Measurements from ENCODE around the gene MAP7D2. TPM values are rescaled to one million over a fixed set of nuclear protein-coding genes. Genes with fewer than 3 reads are reported as not detected.

The MAP7D2 gene
- total and polyA plus RNA-seq, 2 of the 4 experiments (the other 2 are of a cell fraction) = 0.18 to 0.19 TPM

DNA sequence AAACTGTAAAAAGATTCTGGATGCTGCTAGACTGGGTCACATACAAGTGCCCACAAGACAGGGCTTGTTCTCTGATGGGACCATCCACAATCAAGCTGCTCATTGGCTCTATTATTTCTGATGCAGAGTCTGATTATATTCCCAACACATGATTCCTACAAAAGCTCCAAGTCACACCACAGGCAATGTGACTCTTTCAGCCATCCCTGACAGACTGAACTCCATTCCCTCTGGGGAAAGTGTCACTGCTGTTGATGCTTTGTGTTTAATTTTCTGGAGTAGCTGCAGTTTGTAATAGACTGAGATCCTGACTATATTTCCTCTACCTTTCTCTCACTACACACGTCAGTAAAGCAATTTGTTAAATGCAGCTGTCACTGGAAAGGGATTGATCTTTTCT lies 70.5 kb downstream of the MAP7D2 start:
- no peak overlapping the region for H3K56ac ChIP-seq (ENCODE audit: extremely low read depth, insufficient read depth, low read length)
- intact Hi-C loops (cut with micrococcal nuclease) (no loop called here), dilution Hi-C loops (cut with HindIII; ENCODE audit: low sequenced_read_pairs, unreplicated experiment) (no loop called here), in situ Hi-C loops (cut with MboI; ENCODE audit: low sequenced_read_pairs) (no loop called here)
- H3K4me3 ChIP-seq (ENCODE audit: insufficient read depth, low read depth, low read length) = no peak overlapping the region
- no peaks in the 10 kb centered on the region for H3K79me1 ChIP-seq (ENCODE audit: low read depth in 1 of 2, low read length in 2 of 2)
- H3K4ac ChIP-seq (ENCODE audit: low read depth, low read length) = no peak overlapping the region
- no peaks in the 10 kb centered on the region for H3K4me1 ChIP-seq (ENCODE audit: control insufficient read depth, insufficient read depth, low read length)
- TF ChIP-seq FOS (IDR thresholded peaks at IDR 0.05; ENCODE audit: low read depth, low read length) = no peak
- no peak for TF ChIP-seq MXI1 (IDR thresholded peaks at IDR 0.05; ENCODE audit: borderline replicate concordance, low read depth, low read length)
- TF ChIP-seq CEBPB (IDR thresholded peaks at IDR 0.05; ENCODE audit: low read depth, low read length) = no peak
- TF ChIP-seq POLR2A (IDR thresholded peaks at IDR 0.05; ENCODE audit: low read depth, low read length) = no peak
- no peak for TF ChIP-seq RFX5 (IDR thresholded peaks at IDR 0.05; ENCODE audit: low read depth, low read length)
- TF ChIP-seq MAFK (IDR thresholded peaks at IDR 0.05; ENCODE audit: low read depth, low read length) = no peak
- TF ChIP-seq SMC3 (IDR thresholded peaks at IDR 0.05; ENCODE audit: low read depth, low read length) = no peak
- TF ChIP-seq MAZ (IDR thresholded peaks at IDR 0.05; ENCODE audit: borderline replicate concordance, low read depth, low read length) = no peak
- TF ChIP-seq RAD21 (IDR thresholded peaks at IDR 0.05; ENCODE audit: low read length) = no peak
- TF ChIP-seq, protein P1, sequence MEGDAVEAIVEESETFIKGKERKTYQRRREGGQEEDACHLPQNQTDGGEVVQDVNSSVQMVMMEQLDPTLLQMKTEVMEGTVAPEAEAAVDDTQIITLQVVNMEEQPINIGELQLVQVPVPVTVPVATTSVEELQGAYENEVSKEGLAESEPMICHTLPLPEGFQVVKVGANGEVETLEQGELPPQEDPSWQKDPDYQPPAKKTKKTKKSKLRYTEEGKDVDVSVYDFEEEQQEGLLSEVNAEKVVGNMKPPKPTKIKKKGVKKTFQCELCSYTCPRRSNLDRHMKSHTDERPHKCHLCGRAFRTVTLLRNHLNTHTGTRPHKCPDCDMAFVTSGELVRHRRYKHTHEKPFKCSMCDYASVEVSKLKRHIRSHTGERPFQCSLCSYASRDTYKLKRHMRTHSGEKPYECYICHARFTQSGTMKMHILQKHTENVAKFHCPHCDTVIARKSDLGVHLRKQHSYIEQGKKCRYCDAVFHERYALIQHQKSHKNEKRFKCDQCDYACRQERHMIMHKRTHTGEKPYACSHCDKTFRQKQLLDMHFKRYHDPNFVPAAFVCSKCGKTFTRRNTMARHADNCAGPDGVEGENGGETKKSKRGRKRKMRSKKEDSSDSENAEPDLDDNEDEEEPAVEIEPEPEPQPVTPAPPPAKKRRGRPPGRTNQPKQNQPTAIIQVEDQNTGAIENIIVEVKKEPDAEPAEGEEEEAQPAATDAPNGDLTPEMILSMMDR (conservative IDR thresholded peaks at IDR 0.05; ENCODE audit: low read depth, low read length) = no peak
- no peak for TF ChIP-seq CHD1 (IDR thresholded peaks at IDR 0.05; ENCODE audit: low read depth, low read length)
- TF ChIP-seq RCOR1 (IDR thresholded peaks at IDR 0.05; ENCODE audit: insufficient replicate concordance, low read length) = no peak
- TF ChIP-seq, protein P2, sequence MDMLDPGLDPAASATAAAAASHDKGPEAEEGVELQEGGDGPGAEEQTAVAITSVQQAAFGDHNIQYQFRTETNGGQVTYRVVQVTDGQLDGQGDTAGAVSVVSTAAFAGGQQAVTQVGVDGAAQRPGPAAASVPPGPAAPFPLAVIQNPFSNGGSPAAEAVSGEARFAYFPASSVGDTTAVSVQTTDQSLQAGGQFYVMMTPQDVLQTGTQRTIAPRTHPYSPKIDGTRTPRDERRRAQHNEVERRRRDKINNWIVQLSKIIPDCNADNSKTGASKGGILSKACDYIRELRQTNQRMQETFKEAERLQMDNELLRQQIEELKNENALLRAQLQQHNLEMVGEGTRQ (IDR thresholded peaks at IDR 0.05; ENCODE audit: low read depth, low read length) = no peak
- TF ChIP-seq BHLHE40 (IDR thresholded peaks at IDR 0.05; ENCODE audit: low read depth, low read length) = no peak
- TF ChIP-seq, protein P3, sequence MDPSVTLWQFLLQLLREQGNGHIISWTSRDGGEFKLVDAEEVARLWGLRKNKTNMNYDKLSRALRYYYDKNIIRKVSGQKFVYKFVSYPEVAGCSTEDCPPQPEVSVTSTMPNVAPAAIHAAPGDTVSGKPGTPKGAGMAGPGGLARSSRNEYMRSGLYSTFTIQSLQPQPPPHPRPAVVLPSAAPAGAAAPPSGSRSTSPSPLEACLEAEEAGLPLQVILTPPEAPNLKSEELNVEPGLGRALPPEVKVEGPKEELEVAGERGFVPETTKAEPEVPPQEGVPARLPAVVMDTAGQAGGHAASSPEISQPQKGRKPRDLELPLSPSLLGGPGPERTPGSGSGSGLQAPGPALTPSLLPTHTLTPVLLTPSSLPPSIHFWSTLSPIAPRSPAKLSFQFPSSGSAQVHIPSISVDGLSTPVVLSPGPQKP (IDR thresholded peaks at IDR 0.05; ENCODE audit: borderline replicate concordance, low read depth, low read length) = no peak
- TF ChIP-seq NFE2L2 (IDR thresholded peaks at IDR 0.05; ENCODE audit: low read depth, low read length) = no peak
- H3K27me3 ChIP-seq (ENCODE audit: control insufficient read depth, insufficient read depth, low read length) = peaks cover 14% of the 10 kb centered on the region
- CTCF ChIA-PET = no interaction called here
- no CpG with 5 or more reads among the region's 1 CpG for WGBS, 2 experiments (ENCODE audit: extremely low coverage in 2 of 2, insufficient read length in 1 of 2)
- H3K36me3 ChIP-seq (ENCODE audit: control insufficient read depth, insufficient read depth, low read length) = no peaks in the 10 kb centered on the region
- no peak overlapping the region for H4K8ac ChIP-seq (ENCODE audit: low read depth in 2 of 2, low read length in 2 of 2)
- no peak overlapping the region for H3K27ac ChIP-seq (ENCODE audit: insufficient read depth, low read length)
- H2BK5ac ChIP-seq (ENCODE audit: low read depth, low read length, poor library complexity, severe bottlenecking) = no peak overlapping the region
- H3K23ac ChIP-seq (ENCODE audit: low read depth, low read length) = no peak overlapping the region
- H3K9me3 ChIP-seq (ENCODE audit: control insufficient read depth, insufficient read depth, low read length) = no peaks in the 10 kb centered on the region
- DNase-seq (no peak), ATAC-seq (ENCODE audit: low read depth) (no peak)
- no peak overlapping the region for H3K9ac ChIP-seq (ENCODE audit: low read depth, low read length)
- BruUV-seq (replicated peaks) = no TSS peak
- H4K5ac ChIP-seq (ENCODE audit: low read depth, low read length) = no peak overlapping the region
- no peak overlapping the region for H3K14ac ChIP-seq (replicated peaks; ENCODE audit: low read depth, low read length)
- no peaks in the 10 kb centered on the region for H4K20me1 ChIP-seq (ENCODE audit: insufficient read depth, low read length)
- no peak overlapping the region for H3K4me2 ChIP-seq (ENCODE audit: low read depth, low read length)
- H2AK5ac ChIP-seq (ENCODE audit: low read depth, low read length) = no peak overlapping the region
- no peak overlapping the region for H2BK15ac ChIP-seq (ENCODE audit: low read depth, low read length)
- no peak overlapping the region for H2AK9ac ChIP-seq (replicated peaks; ENCODE audit: low read depth, low read length, poor library complexity)
- H3K9me1 ChIP-seq (ENCODE audit: insufficient read depth, low read length) = no peaks in the 10 kb centered on the region
- no peak overlapping the region for H2BK20ac ChIP-seq (ENCODE audit: low read depth, low read length)
- H2AFZ ChIP-seq (replicated peaks; ENCODE audit: low read length, poor library complexity) = no peak overlapping the region
- H2BK120ac ChIP-seq (ENCODE audit: low read depth, low read length) = no peak overlapping the region
- H4K91ac ChIP-seq (ENCODE audit: insufficient read depth, low read depth, low read length) = no peak overlapping the region
- POLR2A ChIA-PET (ENCODE audit: unreplicated experiment) = no interaction called here
- H3K18ac ChIP-seq (ENCODE audit: low read depth, low read length) = no peak overlapping the region

Measured in IMR-90 (cell line).